ENCODE data around the gene MALSU1.
A peak's percentile ranks its signal among the peaks of the same experiment; 100 is the strongest.

MALSU1 gene

DNA sequence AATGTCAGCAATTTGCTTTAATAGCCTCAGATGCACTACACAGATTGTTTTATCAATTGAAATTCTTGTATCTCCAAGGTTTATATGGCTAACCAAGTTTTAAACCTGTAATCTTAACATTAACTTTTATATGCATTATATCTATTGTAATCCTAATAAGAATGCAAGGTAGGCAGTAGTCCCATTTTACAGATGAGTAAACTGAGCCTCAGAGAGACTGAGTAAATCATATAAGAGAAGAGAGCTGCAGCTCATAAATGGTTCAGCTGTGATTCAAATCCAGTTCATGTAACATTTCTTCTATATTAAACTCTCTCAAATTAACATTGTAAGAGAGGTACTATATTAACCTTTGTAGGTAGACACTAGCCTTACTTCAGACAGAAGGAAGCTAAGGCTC lies 44.0 kb downstream of the MALSU1 start:
- no peak overlapping the region for H3K4me3 ChIP-seq
- no peak overlapping the region for H3K27ac ChIP-seq
- DNase-seq (ENCODE audit: low spot score): no peak
- TF ChIP-seq, protein P1, sequence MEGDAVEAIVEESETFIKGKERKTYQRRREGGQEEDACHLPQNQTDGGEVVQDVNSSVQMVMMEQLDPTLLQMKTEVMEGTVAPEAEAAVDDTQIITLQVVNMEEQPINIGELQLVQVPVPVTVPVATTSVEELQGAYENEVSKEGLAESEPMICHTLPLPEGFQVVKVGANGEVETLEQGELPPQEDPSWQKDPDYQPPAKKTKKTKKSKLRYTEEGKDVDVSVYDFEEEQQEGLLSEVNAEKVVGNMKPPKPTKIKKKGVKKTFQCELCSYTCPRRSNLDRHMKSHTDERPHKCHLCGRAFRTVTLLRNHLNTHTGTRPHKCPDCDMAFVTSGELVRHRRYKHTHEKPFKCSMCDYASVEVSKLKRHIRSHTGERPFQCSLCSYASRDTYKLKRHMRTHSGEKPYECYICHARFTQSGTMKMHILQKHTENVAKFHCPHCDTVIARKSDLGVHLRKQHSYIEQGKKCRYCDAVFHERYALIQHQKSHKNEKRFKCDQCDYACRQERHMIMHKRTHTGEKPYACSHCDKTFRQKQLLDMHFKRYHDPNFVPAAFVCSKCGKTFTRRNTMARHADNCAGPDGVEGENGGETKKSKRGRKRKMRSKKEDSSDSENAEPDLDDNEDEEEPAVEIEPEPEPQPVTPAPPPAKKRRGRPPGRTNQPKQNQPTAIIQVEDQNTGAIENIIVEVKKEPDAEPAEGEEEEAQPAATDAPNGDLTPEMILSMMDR (IDR thresholded peaks at IDR 0.05): no peak

- Histone ChIP-seq H3K27ac (no peak overlapping the region), H3K4me3 (no peak overlapping the region)
- TF ChIP-seq, protein P1 (IDR thresholded peaks at IDR 0.05): no peak
- no peak for DNase-seq (ENCODE audit: low spot score)
Observed at GRCh38 chr7:23343806-23344475, 44.8 kb downstream of the MALSU1 start.

DNA sequence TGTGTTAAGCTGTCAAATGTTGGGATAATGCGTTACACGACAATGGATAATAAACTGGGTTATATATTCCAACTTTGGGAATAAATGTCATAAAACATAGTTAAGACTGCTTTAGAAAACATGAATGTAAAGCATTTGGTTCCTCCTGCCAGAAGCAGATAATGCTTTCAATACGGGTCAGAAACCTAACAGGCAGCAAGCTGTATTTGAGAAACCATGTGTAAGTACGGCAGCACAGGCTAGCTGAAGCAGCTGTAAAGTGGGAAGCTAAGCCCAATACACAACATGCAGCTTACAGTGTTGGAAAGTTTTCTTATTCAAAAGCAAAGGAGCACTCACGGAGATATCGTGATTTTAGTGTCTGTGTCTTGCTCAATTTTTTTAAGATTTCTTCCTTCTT lies 46.5 kb downstream of the MALSU1 start:
- TF ChIP-seq, protein P1 (IDR thresholded peaks at IDR 0.05): no peak
- no peak for DNase-seq (ENCODE audit: low spot score)
- no peak overlapping the region for H3K4me3 ChIP-seq
- no peak overlapping the region for H3K27ac ChIP-seq

DNA sequence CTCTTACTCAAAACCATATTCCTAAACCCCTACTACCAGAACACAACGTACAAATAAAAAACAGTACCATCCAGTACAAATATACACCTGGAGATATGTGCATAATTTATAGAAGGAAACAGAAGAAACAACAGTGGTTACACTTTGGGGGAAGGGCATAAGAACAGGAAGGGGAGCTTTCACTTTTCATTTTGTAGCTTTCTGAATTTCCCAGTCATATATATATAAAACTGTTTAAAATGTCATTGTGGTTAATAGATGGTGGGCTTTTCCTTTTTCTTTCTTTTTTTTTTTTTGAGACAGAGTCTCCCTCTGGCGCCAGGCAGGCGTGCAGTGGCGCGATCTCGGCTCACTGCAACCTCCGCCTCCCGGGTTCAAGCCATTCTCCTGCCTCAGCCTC lies 47.2 kb downstream of the MALSU1 start:
- no peak overlapping the region for H3K27ac ChIP-seq

GRCh38 chr7:23347033-23347681 lies 48.0 kb downstream of the MALSU1 start:
- no peak overlapping the region for H3K27ac ChIP-seq
- no peak for DNase-seq (ENCODE audit: low spot score)
- TF ChIP-seq, protein P1 (IDR thresholded peaks at IDR 0.05): no peak
- no peak overlapping the region for H3K4me3 ChIP-seq

More for the DNA sequence above, 47.2 kb downstream of the MALSU1 start:
- DNase-seq (ENCODE audit: low spot score): no peak
- H3K4me3 ChIP-seq: peak overlapping the region; percentile 30
- TF ChIP-seq, protein P1 (IDR thresholded peaks at IDR 0.05): no peak

DNA sequence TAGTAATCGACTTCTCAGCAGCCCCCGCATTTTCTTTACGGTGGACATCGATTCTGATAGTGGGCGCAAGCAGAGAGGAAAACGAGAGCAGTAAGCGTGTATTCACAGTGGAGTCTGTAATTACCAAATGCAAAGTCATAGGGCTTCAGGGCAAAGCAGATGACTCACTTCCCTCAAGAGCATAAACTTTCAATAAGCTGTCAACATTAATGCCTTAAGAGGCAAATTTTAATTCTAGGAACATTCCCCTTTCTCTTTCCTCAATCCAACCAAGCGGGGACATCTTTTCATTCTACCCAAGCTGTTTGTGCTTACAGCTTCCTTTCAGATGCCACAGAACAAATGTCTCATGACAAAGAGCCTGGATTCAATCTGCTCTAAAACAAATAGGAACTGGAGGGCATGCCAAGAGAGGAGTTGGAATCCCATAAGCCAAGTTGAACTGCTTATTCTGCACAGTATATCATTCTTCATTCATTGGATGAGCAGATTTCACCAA lies 48.6 kb downstream of the MALSU1 start:
- H3K4me3 ChIP-seq: no peak overlapping the region
- no peak for DNase-seq (ENCODE audit: low spot score)
- no peak overlapping the region for H3K27ac ChIP-seq
- TF ChIP-seq, protein P1 (IDR thresholded peaks at IDR 0.05): no peak

All from coronary artery (tissue), 2 donors.